Midbrain (tissue), 1 donor: ENCODE data around the gene C2CD4C.
"Not testable (repeated sequence)": the region's sequence is repeated elsewhere in the genome, so short reads cannot be mapped to it uniquely, and the experiment has no call there.

Experiments
- DNase-seq: peaks from one replicate; lab custom pipeline; 2025; lab: John Stamatoyannopoulos, UW

C2CD4C gene

DNA sequence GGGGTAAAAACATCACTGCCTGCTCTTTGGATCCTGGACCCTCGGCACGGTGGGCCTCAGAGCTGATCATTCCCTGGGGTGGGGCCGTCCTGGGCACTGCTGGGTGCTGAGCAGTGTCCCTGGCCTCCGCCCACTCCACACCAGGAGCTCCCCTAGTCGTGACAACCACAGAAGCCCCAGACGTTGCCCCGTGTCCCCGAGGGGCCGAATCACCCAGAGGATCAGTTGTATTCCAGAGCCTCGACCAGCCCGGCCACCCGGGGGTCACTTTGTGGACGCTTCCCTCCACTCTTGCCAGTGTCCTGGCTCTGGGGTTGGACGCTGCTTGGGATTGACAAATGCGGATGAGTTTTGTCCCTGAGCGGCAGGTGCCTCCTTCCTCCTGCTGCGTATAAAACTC, 10.2 kb downstream of the C2CD4C start:
- DNase-seq, result no peak

DNA sequence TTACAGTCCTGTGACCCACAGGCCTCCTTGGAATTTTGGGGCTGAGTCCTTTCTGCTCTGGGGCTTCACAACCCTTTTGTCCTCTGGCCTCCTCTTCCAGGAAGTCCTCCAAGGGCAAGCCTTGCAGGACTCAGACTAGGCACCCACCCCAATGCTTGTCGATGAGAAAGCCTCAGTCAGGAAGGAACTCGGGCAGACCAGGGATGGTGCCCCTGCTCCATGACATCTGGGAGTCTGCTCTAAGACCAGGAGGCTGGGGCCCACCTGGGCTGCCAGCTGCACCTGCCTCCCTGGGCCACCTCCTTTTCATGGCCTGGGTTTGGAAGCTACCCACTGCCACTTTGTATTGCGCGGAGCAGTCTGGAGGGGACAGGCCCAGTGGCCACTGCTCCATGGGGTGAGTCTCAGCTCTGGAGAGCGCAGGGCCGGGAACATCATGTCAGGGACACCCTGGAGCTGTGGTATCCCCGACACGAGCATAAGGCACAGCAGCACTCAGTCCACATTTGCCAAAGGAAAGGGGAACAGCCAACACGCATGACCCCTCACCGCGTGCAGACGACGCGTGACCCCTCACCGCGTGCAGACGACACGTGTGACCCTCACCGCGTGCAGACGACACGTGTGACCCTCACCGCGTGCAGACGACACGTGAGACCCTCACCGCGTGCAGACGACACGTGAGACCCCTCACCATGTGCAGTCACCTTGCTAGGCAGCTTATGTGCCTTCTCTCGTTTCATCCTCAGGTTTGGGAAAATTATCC, 10.8 kb downstream of the C2CD4C start:
- DNase-seq, result no peak

DNA sequence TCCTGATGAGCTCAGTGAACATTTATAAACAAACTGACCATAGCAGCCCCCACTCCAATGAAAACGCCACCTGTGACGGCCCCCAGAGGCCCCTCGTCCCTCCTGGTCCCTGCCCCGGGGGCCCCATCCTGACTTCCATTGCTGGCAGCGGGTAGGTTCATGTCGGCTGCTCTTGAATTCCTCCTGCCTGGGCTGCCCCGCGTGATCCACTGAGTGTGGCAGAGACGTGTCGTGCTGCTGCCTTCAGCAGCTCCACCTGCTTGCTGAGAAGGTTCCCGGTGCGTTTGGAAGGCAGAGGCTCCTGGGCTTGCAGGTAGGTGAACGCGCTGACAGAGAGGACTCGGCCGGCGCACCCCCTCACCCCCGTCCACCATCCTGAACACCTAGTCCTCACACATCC, 11.6 kb downstream of the C2CD4C start:
- no peak for DNase-seq

DNA sequence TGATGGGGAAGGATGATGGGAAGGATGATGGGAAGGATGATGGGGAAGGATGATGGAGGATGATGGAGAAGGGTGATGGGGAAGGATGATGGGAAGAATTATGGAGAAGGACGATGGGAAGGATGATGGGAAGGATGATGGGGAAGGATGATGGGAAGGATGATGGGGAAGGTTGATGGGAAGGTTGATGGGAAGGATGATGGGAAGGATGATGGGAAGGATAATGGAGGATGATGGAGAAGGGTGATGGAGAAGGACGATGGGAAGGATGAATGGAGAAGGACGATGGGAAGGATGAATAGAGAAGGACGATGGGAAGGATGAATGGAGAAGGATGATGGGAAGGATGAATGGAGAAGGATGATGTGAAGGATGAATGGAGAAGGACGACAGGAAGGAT, 13.5 kb downstream of the C2CD4C start:
- DNase-seq, result no peak

DNA sequence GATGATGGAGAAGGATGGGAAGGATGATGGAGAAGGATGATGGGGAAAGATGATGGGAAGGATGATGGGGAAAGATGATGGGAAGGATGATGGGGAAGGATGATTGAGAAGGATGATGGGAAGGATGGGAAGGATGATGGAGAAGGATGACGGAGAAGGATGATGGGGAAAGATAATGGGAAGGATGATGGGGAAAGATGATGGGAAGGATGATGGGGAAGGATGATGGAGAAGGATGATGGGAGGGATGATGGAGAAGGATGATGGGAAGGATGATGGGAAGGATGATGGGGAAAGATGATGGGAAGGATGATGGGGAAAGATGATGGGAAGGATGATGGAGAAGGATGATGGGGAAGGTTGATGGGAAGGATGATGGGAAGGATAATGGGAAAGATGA, 14.1 kb downstream of the C2CD4C start:
- not testable (repeated sequence) for DNase-seq

DNA sequence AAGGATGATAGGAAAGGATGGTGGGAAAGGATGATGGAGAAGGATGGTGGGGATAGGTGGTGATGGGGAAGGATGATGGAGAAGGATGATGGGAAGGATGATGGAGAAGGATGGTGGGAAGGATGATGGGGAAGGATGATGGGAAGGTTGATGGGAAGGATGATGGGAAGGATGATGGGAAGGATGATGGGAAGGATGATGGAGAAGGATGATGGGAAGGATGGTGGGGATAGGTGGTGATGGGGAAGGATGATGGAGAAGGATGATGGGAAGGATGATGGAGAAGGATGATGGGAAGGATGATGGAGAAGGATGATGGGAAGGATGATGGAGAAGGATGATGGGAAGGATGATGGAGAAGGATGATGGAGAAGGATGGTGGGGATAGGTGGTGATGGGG, 15.4 kb downstream of the C2CD4C start:
- DNase-seq, result not testable (repeated sequence)

DNA sequence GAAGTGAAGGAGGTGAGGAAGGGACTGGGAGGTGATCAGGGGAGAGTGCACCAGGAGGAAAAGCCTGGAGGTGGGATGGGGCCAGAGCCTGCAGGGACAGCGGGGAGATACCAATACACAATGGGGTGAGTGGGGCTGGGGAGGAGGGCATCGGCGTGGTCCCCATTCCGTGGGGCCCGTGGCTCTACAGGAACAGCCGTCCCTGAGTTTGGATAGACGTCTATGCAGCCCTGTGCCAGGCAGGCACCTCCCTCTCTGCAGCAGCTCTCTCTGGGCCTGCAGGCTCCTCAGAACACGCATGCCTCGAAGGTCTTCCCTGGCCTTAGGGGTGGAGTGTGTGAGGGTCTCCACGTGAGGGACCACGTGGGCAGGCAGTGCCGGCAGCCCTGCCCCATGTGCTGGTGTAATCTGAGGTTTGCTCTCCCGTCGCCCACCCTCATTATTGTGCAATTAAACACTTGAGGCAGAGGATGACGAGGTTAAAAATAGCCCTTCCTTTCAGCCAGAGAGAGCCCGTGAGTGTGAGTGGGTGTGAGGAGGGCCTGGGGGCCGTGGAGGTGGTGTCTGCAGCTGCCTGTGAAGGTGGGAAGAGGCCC, 16.5 kb downstream of the C2CD4C start:
- no peak for DNase-seq

DNA sequence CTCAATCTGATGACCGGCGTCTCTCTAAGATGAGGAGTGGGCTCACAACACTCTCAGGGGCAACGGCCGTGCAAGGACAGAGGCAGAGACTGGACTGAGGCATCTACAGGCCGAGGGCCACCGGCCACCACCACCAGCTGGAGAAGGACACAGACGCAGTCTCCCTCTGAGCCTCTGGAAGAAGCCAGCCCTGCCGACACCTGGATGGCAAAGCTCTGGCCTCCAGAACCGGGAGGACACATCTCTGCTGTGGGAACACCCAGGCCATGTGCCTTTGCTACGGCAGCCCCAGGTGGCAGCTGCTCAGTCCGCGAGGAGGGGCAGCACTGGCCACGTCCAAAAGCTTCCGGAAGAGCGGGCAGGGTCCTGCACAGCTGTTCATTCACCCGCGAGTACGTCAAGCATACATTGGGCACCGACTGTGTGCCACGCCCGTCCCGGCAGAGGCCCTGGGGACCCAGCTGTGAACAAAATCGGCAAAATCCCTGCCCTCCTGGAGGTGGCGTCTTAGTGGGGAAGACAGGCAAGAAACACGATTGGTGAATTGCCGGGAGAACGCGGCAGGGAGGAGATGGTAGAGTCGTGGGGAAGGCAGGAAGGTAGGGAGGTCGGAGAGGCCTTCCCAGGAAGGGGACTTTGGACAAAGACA, 17.1 kb downstream of the C2CD4C start:
- DNase-seq, result no peak

DNA sequence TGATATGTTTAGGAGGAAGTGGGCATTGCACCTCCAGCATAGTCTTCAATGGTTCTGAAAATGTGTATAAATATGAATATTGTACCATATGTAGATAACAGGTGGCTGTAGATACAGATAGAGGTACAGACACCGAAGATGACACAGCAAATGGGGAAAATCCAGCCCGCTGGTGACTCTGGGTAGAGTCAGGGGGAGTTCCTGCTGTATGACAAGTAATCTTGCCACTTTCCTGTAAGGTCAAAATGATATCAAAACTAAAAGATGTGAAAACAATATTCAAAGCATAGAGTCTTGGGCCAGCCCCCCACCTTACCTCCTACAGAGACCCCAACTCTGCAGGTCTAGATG, 17.8 kb downstream of the C2CD4C start:
- DNase-seq, result no peak

DNA sequence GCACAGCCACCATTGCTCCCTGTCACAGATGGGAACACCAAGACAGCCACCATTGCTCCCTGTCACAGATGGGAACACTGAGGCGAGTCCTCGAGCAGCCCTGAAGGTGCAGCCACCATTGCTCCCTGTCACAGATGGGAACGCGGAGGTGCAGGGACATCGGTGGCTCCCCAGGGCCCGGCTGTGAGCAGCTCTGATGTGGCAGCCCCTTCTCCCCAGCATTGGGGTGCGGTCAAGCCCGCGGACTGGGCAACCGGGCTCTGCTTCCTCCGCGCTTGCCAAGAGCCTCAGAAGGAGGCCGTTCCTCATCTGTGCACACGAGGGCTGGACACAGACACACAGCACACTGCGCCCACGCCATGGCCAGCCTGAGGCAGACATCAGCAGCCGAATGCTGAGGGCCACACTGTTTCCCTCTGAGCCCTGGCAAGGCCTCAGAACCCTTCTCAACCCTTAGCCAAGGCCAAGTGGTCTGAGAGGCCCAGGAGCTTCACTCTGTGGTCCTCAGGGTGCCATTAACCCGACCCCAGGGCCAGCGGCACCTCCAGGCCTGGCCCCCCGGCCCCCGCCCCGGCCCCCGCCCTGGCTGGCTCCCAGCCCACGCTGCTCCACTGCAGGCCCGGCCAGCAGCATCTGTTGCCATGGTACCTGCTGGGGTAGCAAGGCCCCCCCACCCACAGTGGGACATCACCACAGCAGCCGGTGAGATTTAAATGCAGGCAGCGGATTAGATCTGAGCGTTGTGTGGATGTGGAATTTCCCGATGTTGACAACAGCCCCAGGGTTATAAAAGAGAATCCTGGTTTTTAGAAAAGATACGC, 18.4 kb downstream of the C2CD4C start:
- DNase-seq, result no peak

DNA sequence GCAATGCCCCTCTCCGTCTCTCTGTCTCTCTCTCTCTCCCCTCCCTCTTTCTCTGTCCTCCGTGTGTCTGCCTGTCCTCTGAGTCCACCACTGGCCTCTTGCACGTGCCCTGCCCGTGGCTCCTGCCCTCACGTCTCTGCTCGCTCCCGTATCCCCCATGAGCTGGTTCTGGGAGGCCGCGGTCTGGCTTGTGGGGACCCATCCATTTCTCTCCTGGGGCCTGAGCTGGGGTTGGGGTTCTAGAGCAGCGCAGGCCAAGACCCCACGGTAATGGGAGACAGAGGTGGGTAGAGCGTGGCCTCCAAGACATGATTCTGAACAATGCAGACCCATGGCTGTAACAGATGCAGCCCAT, 19.0 kb downstream of the C2CD4C start:
- no peak for DNase-seq

DNA sequence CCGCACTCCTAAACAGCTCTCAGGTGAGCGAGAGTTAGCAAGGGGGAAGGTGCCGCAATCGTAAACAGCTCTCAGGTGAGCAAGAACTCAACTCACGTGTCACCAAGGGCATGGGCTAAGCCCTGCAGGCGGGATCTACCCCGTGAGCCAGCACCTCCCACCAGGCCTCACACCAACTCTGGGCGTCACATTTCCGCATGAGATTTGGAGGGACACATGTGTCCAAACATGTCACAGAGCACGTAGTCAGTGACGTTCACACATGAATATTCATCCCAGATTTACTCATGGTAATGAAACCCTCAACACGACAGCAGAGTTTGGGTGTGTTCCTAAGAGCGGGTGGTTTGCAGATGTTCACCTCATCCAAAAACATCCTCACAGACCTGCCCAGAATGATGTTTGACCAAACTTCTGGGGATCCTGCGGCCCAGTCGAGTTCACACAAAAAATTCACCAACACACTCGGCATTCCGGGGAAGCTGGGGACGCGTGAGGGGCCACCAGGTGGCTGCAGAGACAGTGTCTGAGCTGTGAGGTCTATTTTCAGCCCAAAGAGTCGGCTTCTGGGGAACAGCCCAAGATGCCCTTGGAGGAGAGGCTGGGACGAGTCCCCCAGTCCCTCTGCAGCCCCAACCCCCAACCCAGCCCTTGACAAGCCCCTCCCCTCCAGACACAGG, 19.6 kb downstream of the C2CD4C start:
- DNase-seq, result no peak

DNA sequence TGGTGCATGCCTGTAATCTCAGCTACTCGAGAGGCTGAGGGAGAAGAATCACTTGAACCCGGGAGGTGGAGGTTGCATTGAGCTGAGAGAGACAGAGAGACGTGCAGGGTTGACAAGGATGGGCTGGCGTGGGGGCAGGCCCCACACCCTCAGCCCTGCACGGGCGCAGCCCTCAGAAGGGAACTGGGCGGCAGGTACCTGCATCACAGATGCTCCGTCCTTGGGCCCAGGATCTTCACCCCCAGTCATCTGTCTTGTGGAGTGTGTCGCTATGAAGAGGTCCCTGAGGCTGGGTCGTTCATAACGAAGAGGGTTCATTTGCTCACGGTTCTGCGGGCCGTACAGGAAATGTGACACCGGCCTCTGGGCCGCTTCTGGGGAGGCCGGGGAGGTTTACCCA, 20.3 kb downstream of the C2CD4C start:
- DNase-seq, result no peak

DNA sequence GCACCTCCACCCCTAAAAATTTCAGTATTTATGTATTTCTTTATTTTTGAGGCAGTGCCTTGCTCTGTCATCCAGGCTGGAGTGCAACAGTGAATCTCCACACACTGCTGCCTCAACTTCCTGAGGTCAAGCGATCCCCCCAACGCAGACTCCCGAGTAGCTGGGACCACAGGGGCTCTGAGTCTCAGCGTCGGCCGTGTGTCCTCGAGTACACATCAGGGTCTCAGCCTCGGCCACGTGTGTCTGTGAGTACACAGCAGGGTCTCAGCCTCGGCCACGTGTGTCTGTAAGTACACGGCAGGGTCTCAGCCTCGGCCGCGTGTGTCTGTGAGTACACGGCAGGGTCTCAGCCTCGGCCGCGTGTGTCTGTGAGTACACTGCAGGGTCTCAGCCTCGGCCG, 21.2 kb downstream of the C2CD4C start:
- no peak for DNase-seq

DNA sequence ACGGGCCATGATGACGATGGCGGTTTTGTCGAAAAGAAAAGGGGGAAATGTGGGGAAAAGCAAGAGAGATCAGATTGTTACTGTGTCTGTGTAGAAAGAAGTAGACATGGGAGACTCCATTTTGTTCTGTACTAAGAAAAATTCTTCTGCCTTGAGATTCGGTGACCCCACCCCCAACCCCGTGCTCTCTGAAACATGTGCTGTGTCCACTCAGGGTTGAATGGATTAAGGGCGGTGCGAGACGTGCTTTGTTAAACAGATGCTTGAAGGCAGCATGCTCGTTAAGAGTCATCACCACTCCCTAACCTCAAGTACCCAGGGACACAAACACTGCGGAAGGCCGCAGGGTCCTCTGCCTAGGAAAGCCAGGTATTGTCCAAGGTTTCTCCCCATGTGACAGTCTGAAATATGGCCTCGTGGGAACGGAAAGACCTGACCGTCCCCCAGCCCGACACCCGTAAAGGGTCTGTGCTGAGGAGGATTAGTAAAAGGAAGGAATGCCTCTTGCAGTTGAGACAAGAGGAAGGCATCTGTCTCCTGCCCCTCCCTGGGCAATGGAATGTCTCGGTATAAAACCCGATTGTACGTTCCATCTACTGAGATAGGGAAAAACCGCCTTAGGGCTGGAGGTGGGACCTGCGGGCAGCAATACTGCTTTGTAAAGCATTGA, 22.2 kb downstream of the C2CD4C start:
- DNase-seq, result not testable (repeated sequence)

DNA sequence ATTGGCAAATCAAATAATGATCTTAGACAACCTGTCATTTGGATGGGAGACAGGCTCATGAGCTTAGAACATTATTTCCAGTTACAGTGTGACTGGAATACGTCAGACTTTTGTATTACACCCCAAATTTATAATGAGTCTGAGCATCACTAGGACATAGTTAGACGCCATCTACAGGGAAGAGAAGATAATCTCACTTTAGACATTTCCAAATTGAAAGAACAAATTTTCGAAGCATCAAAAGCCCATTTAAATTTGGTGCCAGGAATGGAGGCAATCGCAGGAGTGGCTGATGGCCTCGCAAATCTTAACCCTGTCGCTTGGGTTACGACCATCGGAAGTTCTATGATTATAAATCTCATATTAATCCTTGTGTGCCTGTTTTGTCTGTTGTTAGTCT, 22.8 kb downstream of the C2CD4C start:
- not testable (repeated sequence) for DNase-seq

DNA sequence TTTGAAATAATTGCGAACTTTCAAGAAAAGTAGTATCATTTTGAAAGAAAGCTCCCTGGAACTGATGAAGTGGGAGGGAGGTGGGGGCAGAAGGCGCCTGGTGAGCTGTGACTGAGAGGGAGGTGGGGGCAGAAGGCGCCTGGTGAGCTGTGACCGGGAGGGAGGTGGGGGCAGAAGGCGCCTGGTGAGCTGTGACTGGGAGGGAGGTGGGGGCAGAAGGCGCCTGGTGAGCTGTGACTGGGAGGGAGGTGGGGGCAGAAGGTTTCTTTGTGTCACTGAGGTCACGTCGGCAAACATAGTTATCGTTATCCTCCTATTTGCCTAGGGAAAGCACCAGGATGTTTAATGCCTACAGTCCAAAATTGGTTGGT, 24.2 kb downstream of the C2CD4C start:
- DNase-seq, result no peak

DNA sequence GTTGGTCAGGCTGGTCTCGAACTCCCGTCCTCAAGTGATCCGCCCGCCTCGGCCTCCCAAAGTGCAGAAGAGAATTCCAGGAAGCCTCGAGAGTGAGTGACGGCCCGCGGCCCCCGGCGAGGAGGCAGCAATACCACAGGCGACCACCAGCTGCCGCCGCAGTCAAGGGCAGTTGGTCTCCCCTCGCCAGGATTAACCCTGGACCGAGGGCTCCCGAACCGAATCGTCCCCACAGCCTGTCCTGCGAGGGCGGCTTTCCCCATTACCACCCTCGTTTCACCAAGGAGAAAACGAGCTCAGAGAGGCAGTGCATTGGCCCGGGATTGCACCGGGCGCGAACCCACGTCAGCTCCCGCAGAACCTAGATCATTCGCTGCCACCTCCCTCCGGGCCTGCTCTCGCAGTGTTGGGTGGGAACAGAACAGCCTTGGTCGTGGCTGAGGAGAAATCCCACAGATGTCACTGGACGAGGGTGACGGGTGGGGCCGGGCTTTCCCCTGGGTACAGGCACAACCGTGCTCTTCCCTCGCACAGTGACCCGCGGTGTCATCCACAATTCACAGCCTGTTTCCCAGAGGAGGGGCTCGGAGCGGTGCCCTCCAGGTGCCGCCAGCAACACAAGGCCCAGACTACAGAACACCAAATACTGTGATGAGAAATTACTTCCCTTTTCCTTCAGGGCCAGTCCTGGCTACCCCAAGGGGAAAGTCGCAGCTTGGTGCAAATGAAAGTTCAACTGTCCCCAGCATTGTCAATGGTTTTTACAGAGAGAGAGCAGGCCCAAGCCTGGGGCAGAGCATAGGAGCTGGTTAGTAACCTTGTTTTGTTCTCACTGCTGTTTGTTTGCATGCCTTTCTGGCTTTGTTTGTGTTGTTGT, 24.8 kb downstream of the C2CD4C start:
- DNase-seq, result no peak

DNA sequence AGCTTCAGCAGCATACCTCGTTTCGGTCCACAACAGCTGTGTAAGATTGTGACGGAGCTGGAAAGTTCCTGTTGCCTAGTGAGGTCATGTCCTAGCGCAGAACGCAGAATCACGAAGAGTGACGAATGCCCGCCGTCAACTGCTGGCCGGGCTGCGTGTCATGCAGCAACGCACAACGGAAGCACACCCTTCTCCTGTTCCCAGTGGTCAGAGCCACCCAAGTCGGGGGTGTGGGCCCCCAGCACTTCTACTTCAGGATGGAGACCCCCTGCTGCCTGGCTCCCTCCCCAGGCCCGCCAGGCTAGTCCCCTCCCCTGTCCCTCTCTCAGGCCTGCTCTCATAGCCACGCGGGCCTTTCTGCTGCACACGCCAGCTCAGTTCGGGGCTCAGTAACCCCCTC, 25.9 kb downstream of the C2CD4C start:
- no peak for DNase-seq

DNA sequence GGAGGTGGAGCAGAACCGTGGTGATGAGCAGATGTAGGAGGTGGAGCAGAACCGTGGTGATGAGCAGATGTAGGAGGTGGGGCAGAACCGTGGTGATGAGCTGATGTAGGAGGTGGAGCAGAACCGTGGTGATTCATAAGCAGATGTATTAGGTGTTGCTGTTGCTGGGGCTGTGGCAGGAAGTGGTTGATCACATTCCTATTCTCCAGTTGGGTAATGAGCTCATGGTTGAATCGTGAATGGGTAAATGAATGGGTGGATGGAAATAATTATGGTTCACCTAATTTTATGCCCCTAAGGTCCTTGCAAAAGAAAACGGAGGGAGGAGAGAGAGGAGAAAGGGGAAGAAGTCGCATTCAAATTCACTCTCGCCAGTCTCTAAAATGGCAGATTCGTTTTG, 26.4 kb downstream of the C2CD4C start:
- not testable (repeated sequence) for DNase-seq

DNA sequence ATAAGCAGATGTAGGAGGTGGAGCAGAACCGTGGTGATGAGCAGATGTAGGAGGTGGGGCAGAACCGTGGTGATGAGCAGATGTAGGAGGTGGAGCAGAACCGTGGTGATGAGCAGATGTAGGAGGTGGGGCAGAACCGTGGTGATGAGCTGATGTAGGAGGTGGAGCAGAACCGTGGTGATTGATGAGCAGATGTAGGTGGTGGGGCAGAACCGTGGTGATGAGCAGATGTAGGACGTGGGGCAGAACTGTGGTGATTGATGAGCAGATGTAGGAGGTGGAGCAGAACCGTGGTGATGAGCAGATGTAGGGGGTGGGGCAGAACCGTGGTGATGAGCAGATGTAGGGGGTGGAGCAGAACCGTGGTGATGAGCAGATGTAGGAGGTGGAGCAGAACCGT, 27.0 kb downstream of the C2CD4C start:
- DNase-seq, result not testable (repeated sequence)
